ENCODE measurements around the gene FER. TPM values are rescaled to one million over a fixed set of nuclear protein-coding genes. Genes with fewer than 3 reads are reported as not detected.

FER gene
- total RNA-seq, 1 experiment from 2014 or later = 18.0 TPM

DNA sequence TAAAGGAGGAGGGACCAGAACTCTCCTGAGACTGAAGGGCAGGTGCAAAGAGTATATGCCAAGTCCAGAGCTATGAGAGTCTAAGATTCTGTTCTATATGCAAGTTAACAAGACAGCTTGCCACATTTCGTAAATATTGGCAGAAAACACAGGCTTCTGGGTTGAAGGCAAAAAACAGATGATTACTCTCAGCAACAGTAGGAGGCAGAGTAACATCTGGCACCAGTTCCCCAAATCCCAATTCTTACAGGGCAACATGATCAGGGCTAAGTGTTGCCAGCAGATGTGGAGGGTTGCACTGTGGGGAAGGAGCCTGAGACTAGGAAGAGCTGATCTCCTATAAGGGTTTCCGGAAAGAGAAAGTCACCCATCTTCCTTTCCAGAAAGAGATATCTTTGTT is 482.7 kb downstream of the FER start:
- no peak overlapping the region for H2BK12ac ChIP-seq (ENCODE audit: insufficient read length, low read depth, low read length)
- no peak overlapping the region for H3K56ac ChIP-seq (ENCODE audit: insufficient read length, low read depth, low read length)
- WGBS (ENCODE audit: extremely low coverage, insufficient read length, low lambda C conversion rate) = no CpG with 5 or more reads among the region's 2 CpGs
- no peak overlapping the region for H3K4me2 ChIP-seq (ENCODE audit: insufficient read depth, insufficient read length, low read length)
- no peak for DNase-seq
- H3K14ac ChIP-seq (ENCODE audit: insufficient read depth, low read length) = no peak overlapping the region
- no peaks in the 10 kb centered on the region for H3K79me2 ChIP-seq (ENCODE audit: insufficient read depth, low read length)
- H3K27me3 Mint-ChIP-seq (ENCODE audit: low read depth) = no peaks in the 10 kb centered on the region
- H3K9me3 Mint-ChIP-seq = peaks cover 4 to 5% of the 10 kb centered on the region in 2 experiments; a peak in 3 of 5 replicates
- no peaks in the 10 kb centered on the region for H3K79me1 ChIP-seq (ENCODE audit: insufficient read depth, low read depth, low read length, poor library complexity, severe bottlenecking)
- no peaks in the 10 kb centered on the region for H3K4me1 Mint-ChIP-seq
- no peaks in the 10 kb centered on the region for H3K27me3 ChIP-seq (ENCODE audit: insufficient read depth, low read length)
- no peaks in the 10 kb centered on the region for H3K9me3 ChIP-seq (ENCODE audit: control insufficient read depth, low read depth, low read length)
- no peak overlapping the region for H3K9ac ChIP-seq (ENCODE audit: extremely low read depth, insufficient read length, low read length)
- H2BK15ac ChIP-seq (ENCODE audit: low read depth, low read length) = no peak overlapping the region
- no peaks in the 10 kb centered on the region for H3K23me2 ChIP-seq (ENCODE audit: insufficient read length, low read depth, low read length, poor library complexity, severe bottlenecking)
- no peak overlapping the region for H3K4ac ChIP-seq (ENCODE audit: low read depth, low read length)
- no peak overlapping the region for H3K4me3 Mint-ChIP-seq
- no peaks in the 10 kb centered on the region for H3K4me1 ChIP-seq (ENCODE audit: insufficient read depth, low read length)
- no peak overlapping the region for H4K91ac ChIP-seq (ENCODE audit: insufficient read length, low read depth, low read length)
- no peak overlapping the region for H2BK120ac ChIP-seq (ENCODE audit: low read depth, low read length, poor library complexity, severe bottlenecking)
- no peak overlapping the region for H4K5ac ChIP-seq (ENCODE audit: insufficient read length, low read depth, low read length)
- H3K36me3 Mint-ChIP-seq (ENCODE audit: insufficient read depth in 1 of 3, low read depth in 3 of 3) = 0 out of 7 replicates have a peak, but pooled peaks cover 0 to 4% (median 0%) of the 10 kb centered on the region in 3 experiments
- H2BK20ac ChIP-seq (ENCODE audit: low read depth, low read length, poor library complexity, severe bottlenecking) = no peak overlapping the region
- no peak overlapping the region for H3K27ac Mint-ChIP-seq
- H2BK5ac ChIP-seq (ENCODE audit: insufficient read length, low read length) = no peak overlapping the region
- H4K20me1 ChIP-seq (ENCODE audit: control insufficient read depth, insufficient read depth, insufficient read length) = no peaks in the 10 kb centered on the region
- no peak overlapping the region for H2AFZ ChIP-seq (ENCODE audit: low read length)
- no peak overlapping the region for H3K18ac ChIP-seq (ENCODE audit: insufficient read length, low read depth, low read length)
- H3K27ac ChIP-seq (ENCODE audit: insufficient read length, low read depth, low read length) = no peak overlapping the region
- no peak overlapping the region for H2AK5ac ChIP-seq (ENCODE audit: insufficient read length, low read length)
- TF ChIP-seq, protein P1, sequence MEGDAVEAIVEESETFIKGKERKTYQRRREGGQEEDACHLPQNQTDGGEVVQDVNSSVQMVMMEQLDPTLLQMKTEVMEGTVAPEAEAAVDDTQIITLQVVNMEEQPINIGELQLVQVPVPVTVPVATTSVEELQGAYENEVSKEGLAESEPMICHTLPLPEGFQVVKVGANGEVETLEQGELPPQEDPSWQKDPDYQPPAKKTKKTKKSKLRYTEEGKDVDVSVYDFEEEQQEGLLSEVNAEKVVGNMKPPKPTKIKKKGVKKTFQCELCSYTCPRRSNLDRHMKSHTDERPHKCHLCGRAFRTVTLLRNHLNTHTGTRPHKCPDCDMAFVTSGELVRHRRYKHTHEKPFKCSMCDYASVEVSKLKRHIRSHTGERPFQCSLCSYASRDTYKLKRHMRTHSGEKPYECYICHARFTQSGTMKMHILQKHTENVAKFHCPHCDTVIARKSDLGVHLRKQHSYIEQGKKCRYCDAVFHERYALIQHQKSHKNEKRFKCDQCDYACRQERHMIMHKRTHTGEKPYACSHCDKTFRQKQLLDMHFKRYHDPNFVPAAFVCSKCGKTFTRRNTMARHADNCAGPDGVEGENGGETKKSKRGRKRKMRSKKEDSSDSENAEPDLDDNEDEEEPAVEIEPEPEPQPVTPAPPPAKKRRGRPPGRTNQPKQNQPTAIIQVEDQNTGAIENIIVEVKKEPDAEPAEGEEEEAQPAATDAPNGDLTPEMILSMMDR (conservative IDR thresholded peaks at IDR 0.05) = no peak
- no peak overlapping the region for H3T11ph ChIP-seq (ENCODE audit: low read length)
- no peak overlapping the region for H4K8ac ChIP-seq (replicated peaks; ENCODE audit: insufficient read length, low read depth, low read length)
- H3K23ac ChIP-seq (ENCODE audit: insufficient read length, low read depth, low read length) = no peak overlapping the region
